ENCODE results near the gene TCN2.
"Not testable (repeated sequence)": the region's sequence is repeated elsewhere in the genome, so short reads cannot be mapped to it uniquely, and the experiment has no call there.

The TCN2 gene

DNA sequence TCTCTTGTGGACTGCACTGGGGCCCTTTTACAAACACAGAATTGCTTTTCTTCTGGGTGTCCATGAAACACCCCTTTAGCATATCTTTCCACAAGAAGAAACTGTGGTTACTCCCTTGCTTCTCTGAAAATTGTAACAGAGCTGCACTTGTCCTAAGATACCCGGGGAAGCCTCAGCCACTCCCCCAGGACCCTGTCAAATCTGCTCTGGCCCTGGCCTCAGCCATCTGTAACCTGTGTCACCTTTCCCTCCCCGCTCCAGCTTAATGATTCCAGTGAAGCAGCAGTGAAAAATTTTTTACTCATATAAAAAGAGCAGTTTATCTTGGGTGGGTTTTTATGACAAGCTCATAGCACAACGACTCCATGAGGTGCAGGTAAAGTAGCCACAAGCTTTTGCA, 64.1 kb downstream of the TCN2 start:
- TF ChIP-seq, protein P1, sequence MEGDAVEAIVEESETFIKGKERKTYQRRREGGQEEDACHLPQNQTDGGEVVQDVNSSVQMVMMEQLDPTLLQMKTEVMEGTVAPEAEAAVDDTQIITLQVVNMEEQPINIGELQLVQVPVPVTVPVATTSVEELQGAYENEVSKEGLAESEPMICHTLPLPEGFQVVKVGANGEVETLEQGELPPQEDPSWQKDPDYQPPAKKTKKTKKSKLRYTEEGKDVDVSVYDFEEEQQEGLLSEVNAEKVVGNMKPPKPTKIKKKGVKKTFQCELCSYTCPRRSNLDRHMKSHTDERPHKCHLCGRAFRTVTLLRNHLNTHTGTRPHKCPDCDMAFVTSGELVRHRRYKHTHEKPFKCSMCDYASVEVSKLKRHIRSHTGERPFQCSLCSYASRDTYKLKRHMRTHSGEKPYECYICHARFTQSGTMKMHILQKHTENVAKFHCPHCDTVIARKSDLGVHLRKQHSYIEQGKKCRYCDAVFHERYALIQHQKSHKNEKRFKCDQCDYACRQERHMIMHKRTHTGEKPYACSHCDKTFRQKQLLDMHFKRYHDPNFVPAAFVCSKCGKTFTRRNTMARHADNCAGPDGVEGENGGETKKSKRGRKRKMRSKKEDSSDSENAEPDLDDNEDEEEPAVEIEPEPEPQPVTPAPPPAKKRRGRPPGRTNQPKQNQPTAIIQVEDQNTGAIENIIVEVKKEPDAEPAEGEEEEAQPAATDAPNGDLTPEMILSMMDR (conservative IDR thresholded peaks at IDR 0.05; ENCODE audit: low read depth, low read length) = no peak

DNA sequence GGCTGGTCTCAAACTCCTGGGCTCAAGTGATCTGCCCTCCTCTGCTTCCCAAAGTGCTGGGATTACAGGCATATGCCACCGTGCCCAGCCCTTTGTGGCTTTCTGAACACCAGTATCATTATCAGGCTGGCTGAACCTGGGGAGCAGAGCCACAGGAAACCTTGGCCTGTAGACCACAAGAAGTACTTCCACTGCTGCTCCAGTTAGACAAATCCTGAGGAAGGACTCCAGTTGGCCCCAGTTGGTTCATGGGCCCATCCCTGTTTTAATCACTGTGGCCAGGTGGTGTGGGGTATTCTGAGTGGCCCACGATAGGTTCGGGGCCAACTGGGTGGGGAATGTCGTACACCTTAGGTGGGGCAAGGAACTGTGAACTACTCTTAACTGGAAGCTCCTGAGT, 66.2 kb downstream of the TCN2 start:
- H3K36me3 ChIP-seq (ENCODE audit: insufficient read depth) = no peaks in the 10 kb centered on the region
- H3K79me2 ChIP-seq (ENCODE audit: insufficient read depth, low read depth) = no peaks in the 10 kb centered on the region
- H3K27me3 ChIP-seq (ENCODE audit: insufficient read depth, low read depth) = no peaks in the 10 kb centered on the region
- H3K27ac ChIP-seq = no peak overlapping the region
- no peaks in the 10 kb centered on the region for H4K20me1 ChIP-seq (ENCODE audit: insufficient read depth)
- no peak overlapping the region for H3K4me2 ChIP-seq
- H2AFZ ChIP-seq (ENCODE audit: low read depth) = no peak overlapping the region
- no peak overlapping the region for H3K4me3 ChIP-seq (IDR thresholded peaks at IDR 0.05; ENCODE audit: insufficient read depth, low read depth, low read length)
- peaks cover 11% of the 10 kb centered on the region for H3K4me1 ChIP-seq (ENCODE audit: low read depth, poor library complexity, severe bottlenecking)
- TF ChIP-seq, protein P1 (conservative IDR thresholded peaks at IDR 0.05; ENCODE audit: low read depth, low read length) = no peak
- no peak overlapping the region for H3K9ac ChIP-seq

More for the DNA sequence above, 64.1 kb downstream of the TCN2 start:
- H3K27me3 ChIP-seq (ENCODE audit: insufficient read depth, low read depth) = no peaks in the 10 kb centered on the region
- H3K4me3 ChIP-seq (IDR thresholded peaks at IDR 0.05; ENCODE audit: insufficient read depth, low read depth, low read length) = no peak overlapping the region
- no peaks in the 10 kb centered on the region for H3K79me2 ChIP-seq (ENCODE audit: insufficient read depth, low read depth)
- no peaks in the 10 kb centered on the region for H3K36me3 ChIP-seq (ENCODE audit: insufficient read depth)
- no peak overlapping the region for H3K27ac ChIP-seq
- H3K4me1 ChIP-seq (ENCODE audit: low read depth, poor library complexity, severe bottlenecking) = peaks cover 16% of the 10 kb centered on the region
- H4K20me1 ChIP-seq (ENCODE audit: insufficient read depth) = no peaks in the 10 kb centered on the region
- no peak overlapping the region for H2AFZ ChIP-seq (ENCODE audit: low read depth)
- no peak overlapping the region for H3K9ac ChIP-seq
- no peak overlapping the region for H3K4me2 ChIP-seq

DNA sequence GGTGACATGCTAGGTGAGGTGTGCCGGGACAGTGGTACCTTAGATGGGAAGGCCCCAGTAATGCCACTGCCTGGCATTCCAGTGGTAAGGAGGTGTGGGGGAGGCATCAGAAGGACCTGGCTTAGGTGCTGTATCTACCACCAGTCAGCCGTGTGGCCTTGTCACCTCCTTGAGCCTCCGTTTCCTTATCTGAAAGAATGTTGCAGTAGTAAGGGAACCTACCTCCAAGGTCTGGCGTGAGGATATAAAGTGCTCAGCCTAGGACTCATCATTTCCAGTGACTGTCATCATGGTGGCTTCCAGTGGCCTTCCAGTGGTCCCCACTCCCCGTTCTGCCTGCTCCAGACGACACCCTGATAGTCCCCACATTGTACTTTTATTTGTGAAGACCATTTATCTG, 67.5 kb downstream of the TCN2 start:
- Histone ChIP-seq H3K9ac (no peak overlapping the region), H3K4me2 (no peak overlapping the region), H3K4me3 (IDR thresholded peaks at IDR 0.05; ENCODE audit: insufficient read depth, low read depth, low read length) (no peak overlapping the region), H3K27ac (no peak overlapping the region), H3K4me1 (ENCODE audit: low read depth, poor library complexity, severe bottlenecking) (peaks cover 11% of the 10 kb centered on the region), H3K27me3 (ENCODE audit: insufficient read depth, low read depth) (no peaks in the 10 kb centered on the region), H4K20me1 (ENCODE audit: insufficient read depth) (no peaks in the 10 kb centered on the region), H2AFZ (ENCODE audit: low read depth) (no peak overlapping the region), H3K79me2 (ENCODE audit: insufficient read depth, low read depth) (no peaks in the 10 kb centered on the region), H3K36me3 (ENCODE audit: insufficient read depth) (no peaks in the 10 kb centered on the region)
- TF ChIP-seq, protein P1 (conservative IDR thresholded peaks at IDR 0.05; ENCODE audit: low read depth, low read length) = no peak

DNA sequence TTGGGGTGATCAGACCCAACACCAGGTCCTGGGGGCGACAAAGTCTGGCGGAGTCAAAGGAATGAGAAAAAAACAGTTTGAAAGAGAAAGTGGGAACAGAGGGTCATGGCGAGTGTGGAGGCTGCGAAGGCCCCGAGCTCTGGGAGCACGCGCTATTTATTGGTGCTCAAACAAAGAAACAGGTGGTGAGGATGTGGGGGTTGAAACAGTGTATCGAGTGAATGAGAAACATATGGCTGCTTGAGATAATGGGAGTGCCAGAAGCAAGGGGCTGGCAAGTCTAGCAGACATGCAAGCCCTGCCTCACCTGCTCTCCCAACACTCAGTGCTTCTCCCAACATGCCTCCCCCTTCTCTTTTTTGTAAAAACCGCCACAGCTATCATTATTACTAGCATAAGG, 68.5 kb downstream of the TCN2 start:
- Histone ChIP-seq H3K27me3 (ENCODE audit: insufficient read depth, low read depth) (no peaks in the 10 kb centered on the region), H3K4me1 (ENCODE audit: low read depth, poor library complexity, severe bottlenecking) (peaks cover 2% of the 10 kb centered on the region), H4K20me1 (ENCODE audit: insufficient read depth) (no peaks in the 10 kb centered on the region), H3K27ac (no peak overlapping the region), H2AFZ (ENCODE audit: low read depth) (no peak overlapping the region), H3K4me3 (IDR thresholded peaks at IDR 0.05; ENCODE audit: insufficient read depth, low read depth, low read length) (no peak overlapping the region), H3K4me2 (no peak overlapping the region), H3K9ac (no peak overlapping the region), H3K79me2 (ENCODE audit: insufficient read depth, low read depth) (no peaks in the 10 kb centered on the region), H3K36me3 (ENCODE audit: insufficient read depth) (no peaks in the 10 kb centered on the region)
- TF ChIP-seq, protein P1 (conservative IDR thresholded peaks at IDR 0.05; ENCODE audit: low read depth, low read length) = no peak

DNA sequence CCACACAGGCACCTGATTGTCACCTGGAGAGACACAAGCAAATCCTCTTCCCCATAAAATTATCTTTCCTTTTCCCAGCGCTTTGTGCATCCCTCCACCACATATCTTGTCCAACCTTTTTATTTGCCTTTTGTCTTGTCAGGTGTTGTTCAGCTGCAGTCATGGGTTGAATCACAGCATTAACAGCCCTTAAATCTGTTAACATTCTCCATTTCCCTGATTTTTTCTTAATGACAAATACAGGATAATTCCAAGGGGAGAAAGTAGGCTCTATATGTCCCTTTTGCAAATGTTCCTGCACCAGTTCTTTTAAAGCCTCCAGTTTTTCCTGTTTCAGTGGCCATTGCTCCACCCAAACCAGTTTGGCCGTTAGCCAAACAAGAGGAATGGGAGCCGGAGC, 69.6 kb downstream of the TCN2 start:
- not testable (repeated sequence) for H3K4me3 ChIP-seq (IDR thresholded peaks at IDR 0.05; ENCODE audit: insufficient read depth, low read depth, low read length); H3K36me3 ChIP-seq (ENCODE audit: insufficient read depth); H3K9ac ChIP-seq; H3K79me2 ChIP-seq (ENCODE audit: insufficient read depth, low read depth); H3K27ac ChIP-seq; H3K4me1 ChIP-seq (ENCODE audit: low read depth, poor library complexity, severe bottlenecking); H3K4me2 ChIP-seq; H2AFZ ChIP-seq (ENCODE audit: low read depth); H4K20me1 ChIP-seq (ENCODE audit: insufficient read depth); H3K27me3 ChIP-seq (ENCODE audit: insufficient read depth, low read depth)
